ENCODE results near the gene AGPS.
"Not testable (repeated sequence)": the region's sequence is repeated elsewhere in the genome, so short reads cannot be mapped to it uniquely, and the experiment has no call there.

AGPS gene

GRCh38 chr2:177392373-177393202 is at the start of gene AGPS:
Gene AGPS (plus strand): TSS chr2:177392773. CDS start chr2:177392790, 17 bp downstream.
- DNase-seq: peak; percentile 74

- no peak for DNase-seq
Observed at GRCh38 chr2:177343773-177344172, 48.8 kb upstream of the AGPS start.

- no peak for DNase-seq
Observed at GRCh38 chr2:177344316-177344715, 48.3 kb upstream of the AGPS start.

- no peak for DNase-seq
Observed at GRCh38 chr2:177346192-177346591, 46.4 kb upstream of the AGPS start.

GRCh38 chr2:177347570-177347969 is 45.0 kb upstream of the AGPS start:
- DNase-seq: no peak

GRCh38 chr2:177348118-177348654 is 44.4 kb upstream of the AGPS start:
- no peak for DNase-seq

GRCh38 chr2:177348733-177349693 is 43.6 kb upstream of the AGPS start:
- DNase-seq: no peak

- DNase-seq: not testable (repeated sequence)
Observed at GRCh38 chr2:177350624-177351023, 41.9 kb upstream of the AGPS start.

GRCh38 chr2:177351121-177351520 is 41.5 kb upstream of the AGPS start:
- not testable (repeated sequence) for DNase-seq

- no peak for DNase-seq
Observed at GRCh38 chr2:177352441-177353186, 40.0 kb upstream of the AGPS start.

- DNase-seq: no peak
Observed at GRCh38 chr2:177353187-177353478, 39.4 kb upstream of the AGPS start.

GRCh38 chr2:177354541-177354940 is 38.0 kb upstream of the AGPS start:
- DNase-seq: not testable (repeated sequence)

GRCh38 chr2:177355874-177356273 is 36.7 kb upstream of the AGPS start:
- DNase-seq: no peak

GRCh38 chr2:177359836-177360595 is 32.6 kb upstream of the AGPS start:
- DNase-seq: no peak

- DNase-seq: no peak
Observed at GRCh38 chr2:177362499-177362898, 30.1 kb upstream of the AGPS start.

- no peak for DNase-seq
Observed at GRCh38 chr2:177363332-177363731, 29.2 kb upstream of the AGPS start.

GRCh38 chr2:177365764-177366163 is 26.8 kb upstream of the AGPS start:
- DNase-seq: not testable (repeated sequence)

GRCh38 chr2:177368023-177368422 is 24.6 kb upstream of the AGPS start:
- DNase-seq: not testable (repeated sequence)

- no peak for DNase-seq
Observed at GRCh38 chr2:177379354-177379753, 13.2 kb upstream of the AGPS start.

- no peak for DNase-seq
Observed at GRCh38 chr2:177380181-177380580, 12.4 kb upstream of the AGPS start.

- DNase-seq: no peak
Observed at GRCh38 chr2:177383935-177384334, 8.6 kb upstream of the AGPS start.

- DNase-seq: no peak
Observed at GRCh38 chr2:177385151-177385550, 7.4 kb upstream of the AGPS start.

All from NCI-H1105 treated with DMSO at 0.1 percent for 48 hours (cell line).